AG08396 (cell line): ENCODE measurements around the gene SYNE2.

ENCODE experiments used
- DNase-seq: peaks from one replicate; pipeline ENCODE4 v3.0.0; 2012; ENCODE audit warnings: low spot score, mixed read lengths

Gene SYNE2

DNA sequence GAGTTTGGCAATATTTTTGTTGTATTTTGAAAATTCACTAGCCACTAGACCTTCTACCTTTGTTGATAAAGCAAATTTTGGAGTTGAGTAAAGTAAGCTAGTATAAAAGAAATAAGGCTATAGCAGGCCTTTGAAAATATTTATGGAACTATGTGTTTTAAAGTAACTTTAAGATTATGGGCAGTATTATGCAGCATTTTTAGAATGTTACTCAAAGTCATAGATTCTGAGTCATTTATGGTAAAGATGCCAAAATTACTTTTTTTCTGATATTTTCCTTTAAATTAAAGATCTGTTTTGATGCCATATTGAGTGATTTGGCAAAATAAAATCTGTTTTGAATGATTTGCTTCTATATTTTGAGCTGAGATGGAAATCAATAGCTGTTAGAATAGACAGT, 57.2 kb downstream of the SYNE2 start:
- DNase-seq = no peak

DNA sequence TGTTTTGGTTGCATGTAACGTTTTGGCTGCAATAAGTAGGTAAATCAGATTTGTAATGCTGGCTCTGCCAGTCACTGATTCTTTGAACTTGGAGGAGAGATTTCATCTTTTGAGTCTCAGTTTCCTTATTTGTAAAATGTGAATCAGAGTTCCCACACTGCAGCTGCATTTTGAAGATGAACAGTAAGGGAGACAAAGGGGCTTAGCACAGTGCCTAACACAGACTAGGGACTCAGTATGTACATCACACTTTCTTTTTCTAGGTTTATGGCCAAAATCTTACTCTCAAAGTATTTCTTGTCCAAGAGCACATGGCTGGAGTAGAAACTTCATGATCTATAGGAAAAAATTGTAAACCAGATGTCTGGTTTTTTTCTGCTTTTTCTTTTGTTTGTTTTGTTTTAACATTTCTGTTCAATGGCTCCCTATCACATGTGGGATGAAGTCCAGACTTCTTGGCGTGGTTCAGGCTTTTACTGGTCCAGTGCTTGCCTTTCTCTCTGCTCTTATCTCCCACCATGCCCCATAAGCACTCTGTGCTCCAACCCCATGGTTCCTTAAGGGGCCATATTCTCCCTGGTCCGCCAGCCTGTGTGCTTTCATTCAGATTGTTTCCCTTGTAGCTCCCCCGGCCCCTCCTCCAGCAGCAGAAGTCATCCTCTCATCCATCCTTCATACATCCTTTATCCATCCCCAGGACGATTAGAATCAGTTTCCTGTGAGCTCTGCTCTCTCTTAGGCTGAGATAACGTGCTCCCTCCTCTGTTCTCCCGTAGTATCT, 58.0 kb downstream of the SYNE2 start:
- DNase-seq = no peak

GRCh38 chr14:63911404-63911803, 58.6 kb downstream of the SYNE2 start:
- no peak for DNase-seq

- DNase-seq = no peak
Measured at GRCh38 chr14:63912286-63912685, 59.5 kb downstream of the SYNE2 start.

- DNase-seq = no peak
Measured at GRCh38 chr14:63918411-63918810, 65.6 kb downstream of the SYNE2 start.

DNA sequence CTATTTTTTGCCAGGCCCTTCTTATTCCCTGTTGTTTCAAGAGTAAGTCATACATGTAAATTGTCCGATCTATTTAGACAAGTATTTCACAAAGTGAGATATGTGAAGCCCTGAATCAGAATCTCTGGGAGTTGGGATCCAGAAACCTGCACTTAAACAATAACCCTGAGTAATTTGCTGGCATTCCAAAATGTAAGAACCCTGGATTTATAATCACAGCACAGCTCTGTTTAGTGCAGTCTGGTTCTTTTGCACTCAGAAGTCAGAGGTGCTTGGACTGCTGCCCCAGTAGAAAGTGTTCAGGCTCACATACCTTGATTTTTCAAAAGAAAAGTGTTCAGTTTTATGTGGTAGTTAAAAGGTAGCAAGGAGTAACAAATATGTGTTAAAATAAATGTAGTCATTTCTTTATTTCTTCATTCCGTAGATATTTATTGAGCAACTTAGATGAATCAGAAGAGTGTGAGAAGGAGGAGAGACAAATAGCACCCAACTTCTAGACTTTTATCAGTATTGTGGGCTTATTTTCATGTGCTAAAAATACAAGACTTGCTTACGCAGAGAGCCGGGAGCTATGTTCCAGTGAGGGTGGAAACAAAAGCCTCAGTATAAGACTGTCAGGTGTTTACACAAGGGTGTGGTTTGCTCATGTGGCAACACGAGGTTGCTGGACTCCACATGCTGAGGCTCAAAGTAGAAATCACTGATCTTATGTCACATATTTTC, 70.1 kb downstream of the SYNE2 start:
- no peak for DNase-seq

- no peak for DNase-seq
Measured at GRCh38 chr14:63923422-63923752, 70.6 kb downstream of the SYNE2 start.

GRCh38 chr14:63924375-63924774, 71.6 kb downstream of the SYNE2 start:
- DNase-seq = no peak

DNA sequence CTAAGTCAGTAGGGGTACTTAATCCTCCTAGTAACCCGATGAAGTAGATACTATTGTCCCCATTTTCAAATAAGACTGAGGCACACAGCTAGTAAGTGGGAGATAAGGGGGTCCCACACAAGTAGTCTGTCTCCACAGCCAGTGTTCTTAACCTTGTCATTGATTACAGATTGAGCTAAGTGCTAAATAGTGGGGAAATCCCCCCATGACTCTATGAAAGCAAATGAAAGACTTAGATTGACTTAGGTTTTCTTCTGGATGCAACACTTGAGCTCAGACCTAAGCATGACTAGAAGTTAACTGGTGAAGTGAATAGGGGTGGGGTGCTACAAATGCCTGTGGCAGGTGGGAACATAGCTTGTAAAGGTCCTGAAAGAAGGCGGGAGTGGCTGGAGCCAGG, 73.8 kb downstream of the SYNE2 start:
- no peak for DNase-seq

GRCh38 chr14:63928744-63929174, 76.0 kb downstream of the SYNE2 start:
- no peak for DNase-seq

- DNase-seq = no peak
Measured at GRCh38 chr14:63933110-63933509, 80.3 kb downstream of the SYNE2 start.

DNA sequence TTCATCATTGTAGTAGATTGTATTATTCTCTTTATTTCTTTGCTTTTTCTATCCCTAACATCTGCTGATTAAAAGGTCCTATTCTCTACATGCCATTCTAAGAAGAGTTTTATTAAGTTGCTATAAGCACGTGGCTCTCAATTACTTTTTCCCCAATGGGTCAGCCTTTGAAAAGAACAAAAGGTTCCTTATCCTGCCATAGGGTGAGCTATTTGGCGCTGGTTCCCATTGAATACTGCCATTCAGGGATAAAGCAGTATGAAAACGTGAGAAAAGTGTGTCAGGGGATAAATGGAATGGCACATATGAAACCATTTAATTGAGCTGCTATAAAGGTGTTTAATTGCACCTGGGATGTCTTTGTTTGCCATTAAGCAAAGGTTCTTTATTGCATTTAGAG, 80.9 kb downstream of the SYNE2 start:
- no peak for DNase-seq

DNA sequence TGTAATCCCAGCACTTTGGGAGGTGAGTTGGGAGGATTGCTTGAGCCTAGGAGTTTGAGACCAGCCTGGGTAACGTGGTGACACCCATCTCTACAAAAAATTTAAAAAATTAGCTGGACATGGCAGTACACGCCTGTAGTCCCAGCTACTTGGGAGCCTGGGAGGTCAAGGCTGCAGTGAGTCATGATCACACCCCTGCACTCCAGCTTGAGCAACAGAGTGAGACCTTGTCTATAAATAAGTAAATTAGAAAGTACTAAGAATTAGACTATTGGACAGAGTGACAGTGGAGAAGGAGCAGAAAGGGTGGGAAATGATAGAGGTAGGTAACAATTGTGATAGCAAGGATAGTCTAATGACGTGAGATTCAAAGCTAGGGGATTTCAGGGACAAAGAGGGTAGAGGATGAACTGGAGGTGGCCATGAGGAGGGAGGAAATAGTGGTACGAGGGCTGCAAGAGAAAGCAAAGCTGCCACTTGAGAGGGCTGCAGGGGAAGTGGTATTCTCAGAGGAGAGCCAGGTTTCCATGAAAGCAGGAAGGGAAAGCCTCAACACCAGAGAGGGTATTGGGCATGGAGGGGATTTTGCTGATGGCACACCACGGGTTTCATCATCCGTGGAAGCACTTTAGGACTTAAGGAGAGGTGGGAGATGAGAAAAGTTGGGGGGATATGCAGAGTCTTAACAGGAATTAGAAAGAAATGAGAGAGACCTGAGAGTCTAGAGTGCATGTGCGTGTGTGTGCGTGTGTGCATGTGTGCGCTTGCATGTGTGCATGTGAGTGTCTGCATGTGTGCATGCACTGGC, 85.6 kb downstream of the SYNE2 start:
- no peak for DNase-seq

DNA sequence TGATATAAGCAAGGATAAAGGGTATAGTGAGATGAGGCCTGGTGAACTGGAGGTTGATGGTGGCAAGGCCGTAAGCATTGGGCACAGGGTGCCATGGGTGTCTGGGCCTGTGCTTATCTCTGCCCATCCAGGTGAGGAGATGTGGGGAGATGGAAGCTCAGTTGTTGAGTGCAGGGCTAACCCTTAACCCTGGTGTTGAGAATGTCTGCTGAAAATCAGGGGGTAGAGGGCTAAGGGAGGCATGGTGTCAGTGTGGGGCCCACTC, 86.1 kb downstream of the SYNE2 start:
- DNase-seq = no peak

- no peak for DNase-seq
Measured at GRCh38 chr14:63940387-63940786, 87.6 kb downstream of the SYNE2 start.

GRCh38 chr14:63941023-63941422, 88.2 kb downstream of the SYNE2 start:
- no peak for DNase-seq

- no peak for DNase-seq
Measured at GRCh38 chr14:63949696-63950095, 96.9 kb downstream of the SYNE2 start.

GRCh38 chr14:63951021-63951420, 98.2 kb downstream of the SYNE2 start:
- DNase-seq = no peak

GRCh38 chr14:63951429-63951828, 98.6 kb downstream of the SYNE2 start:
- DNase-seq = no peak

DNA sequence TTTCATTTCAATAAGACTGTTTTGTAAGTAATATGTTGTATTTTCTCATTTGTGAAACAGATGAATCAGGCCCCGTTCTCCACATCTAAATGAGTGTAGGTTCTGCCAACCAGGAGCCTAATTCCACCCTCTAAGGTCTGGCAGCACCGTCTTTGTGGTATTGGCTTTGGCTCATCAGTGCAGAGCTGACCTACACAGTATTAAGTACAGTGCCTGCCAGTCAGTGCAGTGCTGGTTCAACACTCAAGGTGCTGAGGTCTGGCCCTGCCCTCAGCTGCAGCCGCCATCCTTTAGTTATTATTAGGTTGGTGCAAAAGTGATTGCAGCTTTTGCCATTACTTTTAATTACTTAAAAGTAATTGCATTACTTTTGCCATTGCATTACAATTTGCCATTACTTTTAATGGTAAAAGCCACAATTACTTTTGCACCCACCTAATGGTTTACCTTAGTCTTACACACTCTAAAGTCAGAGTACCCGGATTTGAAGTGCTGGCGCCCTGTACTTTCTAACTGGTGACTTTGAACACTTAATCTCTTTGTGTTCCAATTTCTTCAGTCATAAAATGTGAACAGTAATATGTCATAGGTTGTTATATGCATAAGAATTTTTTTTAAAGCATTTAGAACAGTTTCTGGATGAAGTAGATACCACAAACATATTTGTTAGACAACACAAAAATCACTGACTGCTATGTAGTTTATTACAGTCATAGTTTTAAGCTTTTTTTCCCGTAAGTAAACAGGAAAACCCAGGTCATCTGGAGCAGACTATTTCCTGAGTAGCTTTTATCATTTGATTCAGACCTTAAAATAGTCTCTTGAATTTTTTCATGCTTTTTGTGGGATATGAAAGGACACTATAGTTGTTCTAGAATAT, 99.5 kb downstream of the SYNE2 start:
- DNase-seq = no peak

DNA sequence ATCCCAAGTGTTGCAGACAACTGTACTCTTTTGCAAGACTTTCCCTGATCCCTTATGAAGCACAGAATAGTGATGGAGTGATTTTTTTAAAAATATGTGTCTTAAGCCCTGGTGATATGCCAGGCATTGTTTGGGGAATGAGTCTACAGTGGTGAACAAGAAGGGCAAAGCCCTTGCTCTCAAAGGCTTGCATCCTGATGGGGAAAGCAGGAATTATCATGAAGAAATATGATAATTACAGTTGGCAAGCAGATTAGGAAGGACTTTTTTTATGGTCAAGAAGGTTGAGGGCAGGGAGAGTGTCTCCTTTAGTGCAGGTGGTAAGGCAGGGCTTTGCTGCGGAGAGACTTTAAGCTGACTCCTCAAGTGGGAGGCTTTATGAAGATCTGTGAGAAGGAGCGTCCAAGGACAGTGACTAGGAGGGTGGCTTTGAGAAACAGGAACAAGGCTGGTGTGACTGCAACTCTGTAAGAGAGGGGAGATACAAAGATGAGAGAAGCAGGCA, 100.2 kb downstream of the SYNE2 start:
- no peak for DNase-seq

GRCh38 chr14:63956326-63956725, 103.5 kb downstream of the SYNE2 start:
- DNase-seq = no peak
